Activated CD8-positive, alpha-beta memory T cell treated with anti-CD3 and anti-CD28 coated beads, Interleukin-2, amount 50 U/mL, for 4 hours (primary cell): Measurements from ENCODE around the gene NFASC.

Source experiments
- DNase-seq: peaks from one replicate; pipeline ENCODE4 v3.0.0-alpha.2; 2020

Gene NFASC

DNA sequence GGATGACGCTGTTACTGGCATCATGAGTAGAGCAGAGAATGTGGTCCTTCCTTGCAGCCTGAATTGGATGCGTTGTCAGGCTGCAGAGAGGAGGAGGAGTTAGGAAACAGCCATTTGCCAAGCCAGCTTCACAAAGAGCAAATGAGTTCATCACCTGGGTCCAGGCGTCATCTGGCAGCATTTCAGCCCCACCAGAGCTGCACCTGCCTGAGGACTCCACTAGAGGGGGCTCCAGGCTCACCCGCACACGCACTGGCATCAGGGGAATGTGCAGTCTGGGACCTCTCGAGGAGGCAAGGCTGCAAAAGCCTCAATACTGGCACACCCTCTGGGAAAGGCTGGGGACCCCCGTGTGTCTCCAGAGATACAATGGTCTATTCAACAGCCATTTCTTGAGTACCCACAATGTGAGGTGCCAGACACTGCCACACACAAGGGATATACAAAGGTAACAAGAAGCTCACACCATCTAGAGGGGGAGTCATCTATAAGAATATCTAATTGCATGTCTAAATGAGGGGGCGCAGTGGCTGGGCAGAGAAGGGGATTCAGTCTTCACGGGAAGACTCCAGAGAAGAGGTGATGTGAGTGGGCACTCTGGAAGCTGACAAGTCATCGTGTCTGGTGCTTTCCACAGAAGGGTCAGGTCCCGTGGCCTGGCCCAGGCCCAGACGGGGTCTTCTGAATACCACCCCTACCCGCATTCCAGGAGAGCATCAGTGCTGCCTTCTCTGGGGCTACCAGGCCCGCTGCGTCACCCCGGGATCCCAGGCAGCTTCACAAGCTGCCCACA, 118.8 kb downstream of the NFASC start:
- peak; percentile 37 for DNase-seq

DNA sequence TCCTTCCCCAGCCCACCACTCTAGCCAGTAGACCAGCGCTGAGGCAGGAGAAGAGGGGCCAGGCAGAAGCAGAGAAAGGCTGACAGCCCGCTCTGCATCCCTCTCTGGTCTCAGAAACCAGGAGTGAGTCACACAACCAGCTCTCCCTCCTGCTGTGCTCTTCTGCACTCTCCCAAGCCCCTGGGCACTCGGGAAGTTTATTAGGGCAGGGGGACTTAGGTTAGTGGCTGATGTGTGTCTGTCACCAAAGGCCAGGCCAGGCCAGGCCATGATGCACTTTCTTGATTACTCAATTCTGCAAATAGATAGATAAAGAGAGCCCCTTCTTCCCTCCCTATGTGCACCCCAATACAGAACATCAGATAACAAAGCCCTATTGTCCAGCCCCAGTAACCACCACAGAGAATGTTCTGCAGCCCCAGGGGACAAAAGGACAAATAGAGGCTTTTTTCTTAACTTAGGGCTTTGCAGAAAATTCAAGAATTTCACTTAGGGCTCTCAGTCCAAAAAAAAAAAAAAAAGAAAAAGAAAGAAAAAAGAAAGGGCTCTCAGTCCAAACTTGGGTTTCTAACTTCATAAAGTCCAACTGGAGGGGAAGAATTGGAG, 119.5 kb downstream of the NFASC start:
- DNase-seq = no peak

DNA sequence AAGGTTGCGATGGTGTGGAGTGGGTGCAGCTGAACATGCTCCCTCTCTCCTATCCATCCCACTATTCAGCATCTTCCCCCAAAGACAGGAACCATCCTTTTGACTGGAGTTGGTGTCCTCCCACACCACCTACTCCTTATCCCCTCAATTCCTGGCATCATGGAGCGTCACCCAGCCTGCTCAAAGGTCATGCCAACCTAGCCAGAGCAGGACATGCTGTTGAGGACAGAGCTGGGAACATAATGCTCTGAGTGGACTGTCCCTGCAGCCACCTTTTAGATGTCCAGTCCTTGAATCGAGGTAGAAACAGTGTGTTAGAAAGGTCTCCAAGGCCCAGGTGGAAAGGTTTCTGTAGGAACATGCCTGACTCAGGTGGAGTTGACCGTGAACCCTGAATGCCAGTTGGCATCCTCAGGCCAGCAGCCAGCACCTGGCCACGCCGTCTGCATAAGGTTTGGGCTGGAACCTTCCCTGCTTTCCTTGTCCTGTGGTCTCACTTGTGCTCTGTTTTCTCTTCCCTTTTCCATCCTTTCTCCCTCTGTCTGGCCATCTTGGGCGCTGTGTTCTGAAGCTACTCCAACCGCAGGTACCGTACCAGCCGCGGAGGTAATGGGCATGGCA, 120.2 kb downstream of the NFASC start:
- no peak for DNase-seq

DNA sequence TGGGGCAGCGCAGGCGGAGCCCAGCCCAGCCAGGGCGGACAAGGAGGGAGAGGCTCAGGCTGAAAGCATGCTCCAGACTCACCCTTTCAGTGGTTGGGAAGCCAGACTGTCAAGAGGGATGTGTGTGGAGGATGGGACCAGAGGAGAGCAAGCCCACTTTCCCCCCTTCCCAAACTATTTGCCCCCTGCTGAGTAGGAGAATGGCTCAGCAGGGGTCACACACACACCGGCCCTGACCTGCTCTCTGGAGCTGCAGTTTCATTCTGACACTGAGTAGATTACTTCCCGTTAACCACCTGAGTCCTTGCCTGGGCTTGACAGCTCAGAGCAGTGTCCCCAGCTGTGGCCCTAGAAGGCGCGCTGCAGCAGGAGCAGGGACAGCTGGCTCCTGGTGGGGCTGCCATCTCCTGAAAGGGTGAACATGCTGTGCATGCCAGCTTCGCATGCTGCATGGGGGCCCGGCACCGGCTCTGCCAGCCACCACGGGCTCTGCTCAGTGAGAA, 120.7 kb downstream of the NFASC start:
- no peak for DNase-seq

DNA sequence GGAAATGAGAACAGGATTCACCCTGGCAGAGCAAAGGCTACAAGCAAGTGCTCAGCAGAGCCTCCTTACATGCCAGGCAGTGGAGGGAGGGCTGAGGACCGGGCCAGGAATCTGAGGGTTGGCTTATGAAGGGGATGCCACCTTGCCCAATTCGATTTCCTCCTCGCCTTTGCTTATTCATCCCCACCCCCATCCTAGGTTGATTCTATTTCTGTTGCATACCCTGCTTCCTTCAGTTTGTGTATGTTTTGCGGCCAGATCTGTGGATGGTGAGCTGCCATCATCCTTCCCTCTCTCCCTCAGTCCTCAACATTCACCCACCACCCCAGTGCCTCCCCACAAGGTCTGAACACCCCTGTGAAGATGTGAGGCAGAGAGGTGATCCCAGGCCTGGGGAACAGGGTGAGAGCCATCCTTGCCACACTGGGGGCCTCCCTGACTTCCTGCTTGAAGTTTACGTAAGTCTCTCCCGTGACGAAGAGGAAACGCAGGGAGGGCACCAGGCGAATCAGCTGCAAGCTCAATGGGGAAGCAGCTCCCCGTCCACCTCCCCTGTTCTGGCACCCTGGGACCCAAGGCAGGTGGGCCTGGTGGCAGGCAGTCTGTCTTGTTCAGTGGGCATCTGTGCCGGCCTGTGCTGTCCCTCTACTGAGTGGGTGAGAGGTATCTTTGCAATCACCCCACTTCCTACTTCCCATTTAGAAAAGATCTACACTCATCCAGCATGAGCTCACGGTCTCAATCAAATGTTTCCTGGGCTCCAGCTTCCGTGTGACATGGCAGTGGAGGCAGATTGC, 121.7 kb downstream of the NFASC start:
- no peak for DNase-seq

DNA sequence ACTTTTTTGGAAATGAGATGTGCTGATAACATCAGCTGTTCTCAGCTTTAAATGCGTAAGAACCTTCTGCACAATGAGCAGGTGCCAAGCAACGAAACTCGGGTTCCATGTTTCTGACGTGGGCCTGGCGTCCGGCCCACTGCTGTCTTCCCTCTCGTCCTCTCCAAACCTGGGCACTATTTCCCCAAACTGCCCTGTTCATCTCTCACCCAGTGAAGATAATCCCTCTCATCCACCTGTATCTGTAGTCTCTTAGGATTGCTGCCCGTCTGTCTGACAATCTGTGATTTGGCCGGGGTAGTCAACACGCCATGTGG, 122.3 kb downstream of the NFASC start:
- no peak for DNase-seq

DNA sequence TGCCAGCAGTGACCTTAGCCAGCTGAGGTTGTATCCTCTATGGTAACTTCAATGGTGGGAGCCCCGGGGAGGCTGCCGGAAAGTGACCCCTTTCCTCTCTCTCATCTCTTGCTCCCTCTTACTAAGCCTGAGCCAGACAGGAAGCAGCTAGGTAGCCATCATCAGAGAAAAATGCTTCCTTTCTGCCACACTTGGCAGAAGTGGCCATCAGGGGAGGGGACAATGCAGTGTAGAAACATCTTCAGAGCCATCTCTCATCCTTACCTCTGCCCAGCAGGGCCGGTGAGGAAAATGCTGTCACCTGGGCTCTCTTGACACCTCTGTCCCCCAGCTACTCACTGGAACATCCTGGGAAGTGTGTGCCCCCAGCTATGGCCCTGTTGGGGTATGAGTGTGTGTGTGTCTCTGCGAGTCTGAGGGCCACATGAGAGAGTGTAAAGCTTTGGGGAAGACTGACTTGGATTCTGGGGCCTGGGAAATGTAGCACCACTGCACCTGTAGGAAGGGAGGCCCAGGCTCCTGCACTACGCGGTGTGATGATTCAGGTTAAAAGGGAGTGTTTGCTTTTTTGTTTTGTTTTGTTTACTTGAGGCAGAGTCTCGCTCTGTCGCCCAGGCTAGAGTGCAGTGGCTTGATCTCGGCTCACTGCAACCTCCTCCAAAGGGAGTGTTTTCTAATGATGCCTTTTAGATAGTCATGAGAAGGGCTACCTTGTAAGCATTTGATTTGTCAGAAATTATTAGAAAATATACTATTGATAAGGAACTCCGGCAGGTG, 123.6 kb downstream of the NFASC start:
- no peak for DNase-seq

DNA sequence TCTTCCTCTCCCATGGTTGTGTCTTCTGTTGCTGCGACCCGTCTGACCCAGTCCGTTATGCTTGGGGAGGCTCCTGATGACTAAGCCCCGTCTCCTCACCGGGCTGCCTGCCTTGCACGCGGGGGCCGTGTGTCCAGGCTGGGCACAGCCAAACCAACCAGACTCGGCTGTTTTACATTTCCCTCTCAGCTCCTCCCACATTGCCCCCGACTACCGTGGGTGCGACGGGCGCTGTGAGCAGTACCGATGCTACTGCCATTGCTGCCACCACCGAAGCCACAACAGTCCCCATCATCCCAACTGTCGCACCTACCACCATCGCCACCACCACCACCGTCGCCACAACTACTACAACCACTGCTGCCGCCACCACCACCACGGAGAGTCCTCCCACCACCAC, 126.3 kb downstream of the NFASC start:
- DNase-seq = no peak

DNA sequence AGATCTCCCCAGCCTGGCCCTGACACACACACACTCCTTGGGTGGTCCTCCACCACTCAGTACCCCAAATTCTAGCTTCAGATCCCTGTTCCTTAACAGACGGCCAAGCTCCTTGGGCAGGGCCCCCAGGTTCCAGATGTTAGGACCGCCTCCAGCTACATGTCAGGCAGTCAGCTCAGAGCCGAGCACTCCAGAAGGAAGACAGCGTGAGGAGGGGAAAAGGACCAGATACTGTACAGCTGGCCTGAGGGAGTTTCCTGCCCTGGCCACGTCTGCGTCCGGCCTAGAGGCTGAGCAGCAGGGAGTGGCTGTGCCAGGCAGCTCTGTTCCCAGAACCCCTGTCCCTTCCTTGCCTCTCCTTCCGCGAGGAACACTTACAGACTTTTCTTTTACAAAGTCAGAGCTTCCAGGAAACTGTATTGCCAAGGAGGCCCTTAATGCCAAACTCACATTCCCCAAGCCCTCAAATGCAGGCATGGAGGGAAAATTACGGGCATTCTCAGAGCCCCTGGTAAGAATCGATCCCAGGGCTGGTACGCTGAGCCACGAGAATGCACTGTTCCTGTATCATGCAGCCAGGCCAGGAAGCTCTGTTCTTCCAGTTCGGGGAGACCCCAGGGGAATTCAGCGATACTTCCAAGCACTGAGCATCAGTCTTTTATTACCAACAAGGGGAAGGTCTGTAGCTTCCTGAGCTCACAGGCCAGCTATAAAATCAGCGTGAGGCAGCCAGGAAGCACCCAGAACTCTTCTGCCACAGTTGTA, 127.1 kb downstream of the NFASC start:
- DNase-seq = no peak

DNA sequence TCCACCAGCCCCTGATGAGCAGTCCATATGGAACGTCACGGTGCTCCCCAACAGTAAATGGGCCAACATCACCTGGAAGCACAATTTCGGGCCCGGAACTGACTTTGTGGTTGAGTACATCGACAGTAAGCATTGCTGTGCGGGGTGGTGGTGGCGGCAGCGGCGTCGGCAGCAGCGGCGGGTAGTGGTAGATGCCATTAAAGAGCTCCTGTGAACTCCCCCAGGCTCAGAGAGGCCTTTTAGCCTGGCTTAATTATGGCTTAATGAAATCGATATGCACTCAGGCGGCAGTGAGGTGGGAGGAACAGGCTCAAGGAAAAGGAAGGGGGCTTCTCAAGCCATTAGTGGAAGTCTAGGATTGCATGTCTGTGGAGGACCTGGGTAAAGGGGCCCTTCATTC, 130.5 kb downstream of the NFASC start:
- no peak for DNase-seq

DNA sequence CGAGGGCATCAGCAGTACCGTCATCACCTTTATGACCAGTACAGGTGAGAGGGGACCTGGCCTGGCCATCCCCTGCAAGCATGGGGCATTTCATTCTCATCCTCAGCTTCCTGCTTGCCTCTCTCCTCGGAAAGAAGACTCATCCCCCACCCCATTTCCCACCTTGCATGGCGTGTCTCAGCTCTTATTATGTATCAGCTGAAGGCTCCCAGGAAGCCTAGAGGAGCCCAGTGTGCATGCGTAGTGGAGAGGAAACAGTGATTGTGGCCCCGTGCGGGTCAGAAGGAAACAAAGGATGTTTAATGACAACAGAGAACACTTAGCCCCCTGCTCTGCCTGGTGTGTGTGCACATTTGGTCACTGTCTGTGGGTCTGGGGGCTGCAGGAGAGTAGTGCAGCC, 132.0 kb downstream of the NFASC start:
- DNase-seq = no peak

DNA sequence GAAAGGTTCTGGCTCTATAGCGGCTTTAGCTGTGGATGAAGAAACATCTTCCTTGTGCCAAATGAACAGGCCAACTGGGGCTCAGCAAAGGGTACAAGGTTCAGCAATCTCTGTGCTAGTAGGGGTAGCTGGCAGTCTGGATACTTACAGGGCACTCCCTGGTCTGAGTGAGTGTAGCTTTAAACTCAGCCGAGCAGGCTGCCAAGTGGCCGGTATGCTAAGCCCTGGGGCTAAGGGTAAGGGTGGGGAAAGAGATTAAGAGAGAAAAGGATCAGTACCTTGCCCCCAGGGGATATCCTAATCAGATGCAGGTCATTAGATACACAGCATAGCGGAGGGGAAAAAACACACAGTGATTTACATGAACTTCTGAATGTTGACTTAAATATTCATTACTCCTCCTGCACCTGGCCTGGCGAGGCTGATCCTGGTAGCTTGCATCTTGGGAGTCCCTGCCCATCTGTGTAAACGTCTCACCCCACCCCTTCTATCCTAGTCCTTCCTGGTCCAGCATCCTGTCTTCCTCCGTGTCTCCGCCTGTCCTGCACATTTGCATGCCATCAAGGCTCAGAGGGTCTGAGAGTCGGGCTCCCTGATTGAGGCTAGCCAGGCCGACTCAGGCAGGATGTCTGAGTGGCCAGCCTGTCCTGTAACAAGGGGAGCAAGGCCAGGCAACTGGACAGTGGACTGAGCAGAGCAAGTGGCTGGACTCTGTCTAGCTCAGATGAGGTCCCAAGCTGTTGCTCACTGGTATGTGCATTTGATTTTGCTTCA, 132.9 kb downstream of the NFASC start:
- no peak for DNase-seq

DNA sequence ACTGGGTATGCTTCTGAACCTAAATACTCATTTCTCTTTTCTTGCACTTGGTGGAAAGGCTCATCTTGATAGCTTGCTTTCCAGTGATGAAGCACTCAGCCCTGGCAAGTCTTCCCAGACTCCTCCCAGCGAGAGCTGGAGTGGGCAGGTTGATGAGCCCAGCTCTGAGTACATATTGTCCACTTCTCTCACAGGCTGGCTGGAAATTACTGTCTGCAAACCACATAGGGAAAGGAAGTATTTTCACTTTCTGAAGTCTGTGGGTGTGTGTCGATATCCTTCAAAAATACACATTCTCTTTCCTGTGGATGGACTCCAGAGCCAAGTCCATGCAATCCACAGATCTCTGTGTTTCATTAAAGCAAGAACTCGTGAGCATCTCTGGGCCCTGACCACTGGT, 133.7 kb downstream of the NFASC start:
- no peak for DNase-seq

DNA sequence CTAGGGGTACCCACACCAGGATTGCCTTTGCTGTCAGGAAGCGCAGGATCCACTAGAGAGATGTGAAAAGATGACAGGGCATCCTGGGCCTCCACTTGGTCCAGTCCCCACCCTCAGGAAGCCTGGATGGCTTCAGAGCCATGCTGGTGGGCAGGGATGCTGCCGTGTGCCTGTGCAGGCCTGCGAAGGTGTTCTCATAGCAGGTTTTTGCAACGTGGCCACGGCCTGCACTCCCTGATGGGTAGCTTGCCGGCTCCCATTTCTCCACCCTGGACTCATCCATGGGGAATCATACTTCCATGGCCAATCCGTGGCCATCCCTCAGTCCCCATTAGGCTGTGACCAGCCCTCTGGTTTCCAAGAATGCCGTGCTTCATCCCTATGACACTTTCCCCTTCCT, 138.2 kb downstream of the NFASC start:
- DNase-seq = no peak

DNA sequence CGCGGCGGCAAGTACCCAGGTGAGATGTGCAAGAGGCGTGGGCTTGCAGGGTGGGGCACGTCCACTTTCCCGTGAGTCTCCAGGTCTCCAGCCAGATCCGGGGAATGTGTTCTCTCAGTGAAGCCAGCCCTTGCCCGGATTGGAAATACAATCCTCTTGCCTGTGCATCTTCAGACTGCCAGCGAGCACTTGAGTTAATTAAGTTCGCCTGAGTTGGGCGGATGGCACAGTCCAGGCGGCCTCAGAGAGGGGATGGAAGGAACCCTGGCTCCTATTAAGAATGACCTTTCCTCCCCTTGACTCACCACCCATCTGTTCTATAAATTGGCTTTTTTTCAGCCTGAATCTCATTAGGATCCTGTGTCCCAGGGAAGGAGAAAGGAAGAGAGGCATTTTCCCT, 139.0 kb downstream of the NFASC start:
- DNase-seq = no peak

DNA sequence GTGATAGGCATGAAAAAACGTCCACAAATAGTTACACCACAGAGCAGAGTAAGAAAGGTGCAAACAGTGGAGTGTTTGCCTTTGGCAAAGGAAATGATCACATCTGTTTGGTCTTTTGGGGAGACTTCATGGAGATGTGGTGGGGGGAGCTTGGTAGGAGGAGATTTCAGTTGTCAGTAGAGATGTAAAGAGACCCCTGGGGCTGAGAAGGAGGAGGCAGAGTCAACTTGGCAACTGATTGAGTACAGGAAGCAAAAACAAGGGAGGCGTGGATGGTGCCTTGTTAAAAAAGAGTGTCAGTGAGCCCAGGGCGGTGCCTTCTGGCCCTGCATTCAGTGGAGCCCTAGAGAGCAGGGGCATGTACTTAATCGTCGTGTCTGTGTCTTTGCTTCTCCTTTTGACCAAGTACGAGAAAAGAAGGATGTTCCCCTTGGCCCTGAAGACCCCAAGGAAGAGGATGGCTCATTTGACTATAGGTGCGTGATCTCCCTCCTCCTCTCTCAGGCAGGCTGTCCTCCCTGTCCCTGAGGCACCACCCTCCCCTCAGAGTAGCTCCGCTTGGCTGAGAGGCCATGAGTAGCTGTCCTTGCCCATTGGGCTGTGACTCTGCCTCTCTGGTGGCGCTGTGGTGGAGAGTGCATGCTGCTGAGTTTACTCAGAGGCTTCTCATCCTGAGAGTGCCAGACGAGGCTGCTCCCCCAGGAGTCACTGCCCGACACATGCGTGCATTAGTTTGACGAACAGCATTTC, 141.9 kb downstream of the NFASC start:
- no peak for DNase-seq

DNA sequence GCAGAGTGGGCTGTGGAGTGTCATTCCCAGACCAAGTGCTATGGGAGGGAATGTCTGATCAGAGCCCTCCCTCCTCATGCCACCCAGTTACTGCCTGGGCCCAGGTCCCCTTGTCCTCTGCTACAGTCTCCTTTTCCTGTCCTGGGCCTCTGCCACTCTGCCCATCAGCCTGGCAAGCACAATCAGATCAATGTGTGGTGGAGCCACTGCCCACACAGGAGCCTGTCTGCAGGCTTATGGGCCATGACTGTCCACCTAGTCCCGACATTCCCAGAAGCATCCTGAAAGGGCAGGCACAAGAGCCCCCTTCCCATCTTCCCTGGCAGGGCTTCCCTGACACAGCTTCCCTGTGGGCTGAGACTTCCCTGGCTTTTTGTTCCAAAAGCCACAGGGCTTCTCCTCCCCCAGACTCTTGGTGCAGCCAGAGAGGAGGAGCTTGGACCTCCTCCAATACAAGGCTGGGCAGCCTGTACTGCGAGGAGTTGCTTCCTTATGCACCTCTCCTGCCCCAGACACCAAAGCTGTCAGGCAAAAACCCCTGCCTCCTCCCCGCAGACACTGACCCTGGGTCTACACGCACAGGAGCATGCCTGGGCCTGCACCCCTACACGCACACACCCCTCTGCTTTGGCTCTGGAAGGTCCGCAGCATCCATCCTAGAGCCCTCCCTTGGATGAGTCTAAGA, 143.2 kb downstream of the NFASC start:
- DNase-seq = no peak

DNA sequence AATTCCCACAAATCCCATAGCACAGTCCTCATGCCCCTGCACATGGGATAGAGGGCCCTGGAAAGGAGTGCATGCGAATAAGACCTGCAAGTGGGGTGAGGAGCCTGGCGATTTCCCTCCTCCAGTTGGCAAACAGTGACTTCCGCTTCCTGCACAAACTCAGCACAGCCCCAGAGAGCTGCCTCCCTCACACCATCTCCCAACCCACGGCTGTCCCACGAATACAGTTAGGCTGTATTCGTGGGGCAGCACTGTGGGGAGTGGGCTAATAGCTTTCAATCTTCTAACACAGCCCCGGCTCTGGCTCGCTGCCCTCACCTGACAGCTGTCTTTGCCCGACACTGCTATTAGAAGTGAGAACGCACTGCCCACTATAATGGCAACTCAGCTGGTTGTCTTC, 144.1 kb downstream of the NFASC start:
- no peak for DNase-seq

DNA sequence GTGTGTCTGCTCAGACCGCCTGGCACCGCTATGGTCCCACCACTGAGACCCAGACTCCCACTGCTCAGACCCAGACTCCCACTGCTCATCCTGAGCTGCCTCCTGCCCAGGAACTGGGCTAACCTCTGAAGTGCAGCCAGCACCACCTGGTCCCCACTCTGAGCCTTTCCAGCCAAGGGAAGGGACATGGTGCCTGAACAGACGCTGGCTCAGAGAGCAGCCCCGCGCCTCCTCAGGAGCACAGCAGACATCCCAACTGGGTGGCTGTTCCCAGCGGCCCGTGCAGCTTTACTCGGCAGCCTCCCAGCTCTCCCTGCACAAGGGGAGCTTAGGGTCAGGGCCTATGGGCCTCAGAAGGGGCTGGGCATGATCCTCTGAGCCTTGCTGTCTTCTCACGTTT, 144.6 kb downstream of the NFASC start:
- no peak for DNase-seq

DNA sequence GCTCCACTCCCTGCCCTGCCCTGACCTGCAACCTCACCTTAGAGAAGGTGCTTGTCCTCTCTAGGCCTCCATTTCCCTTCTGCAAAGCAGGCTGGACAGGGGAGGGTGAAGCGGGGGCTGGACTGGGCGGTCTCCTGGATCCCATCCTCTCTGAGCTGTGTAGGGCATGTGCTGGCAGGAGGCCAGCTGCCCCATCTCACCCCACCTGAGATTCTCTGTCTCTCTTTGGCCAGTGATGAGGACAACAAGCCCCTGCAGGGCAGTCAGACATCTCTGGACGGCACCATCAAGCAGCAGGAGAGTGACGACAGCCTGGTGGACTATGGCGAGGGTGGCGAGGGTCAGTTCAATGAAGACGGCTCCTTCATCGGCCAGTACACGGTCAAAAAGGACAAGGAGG, 145.4 kb downstream of the NFASC start:
- DNase-seq = no peak
